AG09319 (cell line): ENCODE measurements around the gene C19orf81.

Experiments used
- DNase-seq: peaks from one replicate; pipeline ENCODE4 v3.0.0-alpha.2; 2010; ENCODE audit warnings: low read depth; ENCODE audit errors: extremely low read depth
- CTCF ChIP-seq: IDR thresholded peaks from 2 replicates; pipeline ENCODE4 v1.5.1; 2011; ENCODE audit warnings: low read depth, mild to moderate bottlenecking, inconsistent platforms, low read length, moderate library complexity

C19orf81 gene

GRCh38 chr19:50703915-50704796 is 54.9 kb downstream of the C19orf81 start:
- no peak for DNase-seq

GRCh38 chr19:50705422-50706019 is 56.3 kb downstream of the C19orf81 start:
- peak; percentile 10 for DNase-seq

More at GRCh38 chr19:50703915-50704796, 54.9 kb downstream of the C19orf81 start:
- no peak for TF ChIP-seq CTCF

GRCh38 chr19:50706387-50706786 is 57.1 kb downstream of the C19orf81 start:
- no peak for TF ChIP-seq CTCF
- no peak for DNase-seq

More at GRCh38 chr19:50705422-50706019, 56.3 kb downstream of the C19orf81 start:
- TF ChIP-seq CTCF, result peak; percentile 90

- TF ChIP-seq CTCF, result no peak
- no peak for DNase-seq
Observed at GRCh38 chr19:50708179-50708879, 59.1 kb downstream of the C19orf81 start.
